Immature natural killer cell (primary cell): ENCODE data around the gene LMAN2. TPM values are rescaled to one million over a fixed set of nuclear protein-coding genes. Genes with fewer than 3 reads are reported as not detected.
"Not testable (repeated sequence)": the region's sequence is repeated elsewhere in the genome, so short reads cannot be mapped to it uniquely, and the experiment has no call there.

Experiments used
- DNase-seq, 3 donors: peaks; one replicate each; pipeline ENCODE4 v3.0.0; 2022; ENCODE audit warnings: mixed read lengths in 1 of 3
- H3K27ac Mint-ChIP-seq, 6 donors: one replicate each; pipeline ENCODE4 v1.8.0; 2020; ENCODE audit warnings: mixed read lengths in 6 of 6, mild to moderate bottlenecking in 5 of 6, inconsistent platforms in 4 of 6, moderate library complexity in 3 of 6
- H3K27me3 Mint-ChIP-seq, 3 donors: one replicate each; pipeline ENCODE4 v1.8.0; 2020 to 2021; ENCODE audit warnings: low read depth in 3 of 3, mild to moderate bottlenecking in 3 of 3, mixed read lengths in 3 of 3, moderate library complexity in 3 of 3, inconsistent platforms in 1 of 3
- H3K36me3 Mint-ChIP-seq, 3 donors: one replicate each; pipeline ENCODE4 v1.8.0; 2020; ENCODE audit warnings: mixed read lengths in 3 of 3, inconsistent platforms in 2 of 3, mild to moderate bottlenecking in 2 of 3
- H3K4me1 Mint-ChIP-seq, 2 donors: one replicate each; pipeline ENCODE4 v1.8.0; 2020; ENCODE audit warnings: inconsistent platforms in 2 of 2, mild to moderate bottlenecking in 2 of 2, mixed read lengths in 2 of 2, moderate library complexity in 1 of 2
- H3K4me3 Mint-ChIP-seq, 5 donors: one replicate each; pipeline ENCODE4 v1.8.0; 2020; ENCODE audit warnings: mild to moderate bottlenecking in 5 of 5, mixed read lengths in 5 of 5, inconsistent platforms in 3 of 5, moderate library complexity in 3 of 5
- H3K9me3 Mint-ChIP-seq, 6 donors: one replicate each; pipeline ENCODE4 v1.8.0; 2020; ENCODE audit warnings: mild to moderate bottlenecking in 6 of 6, mixed read lengths in 6 of 6, inconsistent platforms in 4 of 6, moderate library complexity in 3 of 6
- polyA plus RNA-seq, 3 donors: library from polyadenylated mRNA; unstranded; fragments of 300-500 nt; fragmentation: Illumina TruSeq; gene quantifications; one replicate each; pipeline ENCODE4 v1.2.3, GENCODE V29; 2021

Gene LMAN2
- polyA plus RNA-seq, 3 donors from 2014 or later = 316 to 441 (median 409) TPM

- H3K9me3 Mint-ChIP-seq = no peaks in the 10 kb centered on the region
- peaks cover 0 to 5% (median 0%) of the 10 kb centered on the region in 3 donors for H3K36me3 Mint-ChIP-seq
- H3K27ac Mint-ChIP-seq = peak overlapping the region; percentile 37 to 75 (median 53)
- peaks cover 0 to 7% (median 5%) of the 10 kb centered on the region in 3 donors for H3K27me3 Mint-ChIP-seq
- peak overlapping the region; percentile 69 to 81 (median 72) for H3K4me3 Mint-ChIP-seq
- no peak for DNase-seq
- H3K4me1 Mint-ChIP-seq = peaks cover 32 to 39% of the 10 kb centered on the region in 2 donors
These were observed 38.8 kb downstream of the LMAN2 start for GRCh38 chr5:177312649-177313181.

GRCh38 chr5:177311723-177312648, 39.5 kb downstream of the LMAN2 start, which contains the start of gene MXD3:
TSS of gene MXD3 (minus strand) at chr5:177311898. CDS start at chr5:177311830, 68 bp downstream.
- Mint-ChIP-seq H3K4me3 (peak within 1 kb of the TSS; percentile 71 to 92 (median 83)), H3K9me3 (no peaks in the 10 kb centered on the region), H3K4me1 (peaks cover 33 to 40% of the 10 kb centered on the region in 2 donors), H3K27me3 (peaks cover 0 to 7% (median 6%) of the 10 kb centered on the region in 3 donors), H3K36me3 (peaks cover 0 to 5% (median under 1%) of the 10 kb centered on the region in 3 donors), H3K27ac (peak within 1 kb of the TSS; percentile 57 to 85 (median 78))
- DNase-seq = peak; percentile 89 to 93 (median 91)

GRCh38 chr5:177311392-177311722, 40.1 kb downstream of the LMAN2 start:
- peak overlapping the region in 1 of 6 donors; percentile 65 for H3K27ac Mint-ChIP-seq
- H3K4me3 Mint-ChIP-seq = peak overlapping the region; percentile 21 to 75 (median 64)
- H3K27me3 Mint-ChIP-seq = peaks cover 0 to 7% (median 7%) of the 10 kb centered on the region in 3 donors
- H3K36me3 Mint-ChIP-seq = peaks cover 0 to 11% (median 5%) of the 10 kb centered on the region in 3 donors
- no peaks in the 10 kb centered on the region for H3K9me3 Mint-ChIP-seq
- DNase-seq = no peak
- peaks cover 39 to 46% of the 10 kb centered on the region in 2 donors for H3K4me1 Mint-ChIP-seq

GRCh38 chr5:177310757-177311391, 40.6 kb downstream of the LMAN2 start:
- H3K9me3 Mint-ChIP-seq = no peaks in the 10 kb centered on the region
- H3K27ac Mint-ChIP-seq = peak overlapping the region; percentile 57 to 85 (median 73)
- H3K4me3 Mint-ChIP-seq = peak overlapping the region; percentile 70 to 92 (median 83)
- H3K4me1 Mint-ChIP-seq = peaks cover 44 to 51% of the 10 kb centered on the region in 2 donors
- H3K27me3 Mint-ChIP-seq = peaks cover 0 to 7% (median 6%) of the 10 kb centered on the region in 3 donors
- peaks cover 0 to 12% (median 10%) of the 10 kb centered on the region in 3 donors for H3K36me3 Mint-ChIP-seq
- no peak for DNase-seq

- DNase-seq = no peak
- peaks cover 0 to 7% (median 6%) of the 10 kb centered on the region in 3 donors for H3K27me3 Mint-ChIP-seq
- peak overlapping the region; percentile 74 to 92 (median 79) for H3K4me3 Mint-ChIP-seq
- H3K9me3 Mint-ChIP-seq = no peaks in the 10 kb centered on the region
- peaks cover 3 to 15% (median 11%) of the 10 kb centered on the region in 3 donors for H3K36me3 Mint-ChIP-seq
- peak overlapping the region in 4 of 6 donors; percentile 87 to 90 (median 89) for H3K27ac Mint-ChIP-seq
- peaks cover 50 to 57% of the 10 kb centered on the region in 2 donors for H3K4me1 Mint-ChIP-seq
These were observed 41.1 kb downstream of the LMAN2 start for GRCh38 chr5:177310332-177310731.

GRCh38 chr5:177309351-177310191, 41.9 kb downstream of the LMAN2 start:
- H3K27ac Mint-ChIP-seq = peak overlapping the region; percentile 73 to 91 (median 89)
- peak overlapping the region; percentile 66 to 79 (median 74) for H3K4me3 Mint-ChIP-seq
- peaks cover 0 to 12% (median 8%) of the 10 kb centered on the region in 3 donors for H3K27me3 Mint-ChIP-seq
- peaks cover 57 to 64% of the 10 kb centered on the region in 2 donors for H3K4me1 Mint-ChIP-seq
- H3K9me3 Mint-ChIP-seq = no peaks in the 10 kb centered on the region
- peak; percentile 66 to 71 (median 70) for DNase-seq
- H3K36me3 Mint-ChIP-seq = peaks cover 5 to 21% (median 15%) of the 10 kb centered on the region in 3 donors

GRCh38 chr5:177308740-177309139, 42.7 kb downstream of the LMAN2 start:
- Mint-ChIP-seq H3K36me3 (peaks cover 5 to 22% (median 16%) of the 10 kb centered on the region in 3 donors), H3K4me1 (peaks cover 66 to 72% of the 10 kb centered on the region in 2 donors), H3K27ac (peak overlapping the region; percentile 73 to 91 (median 89)), H3K4me3 (peak overlapping the region; percentile 66 to 79 (median 74)), H3K9me3 (no peaks in the 10 kb centered on the region), H3K27me3 (peaks cover 5 to 20% (median 15%) of the 10 kb centered on the region in 3 donors)
- no peak for DNase-seq

GRCh38 chr5:177307544-177308363, 43.7 kb downstream of the LMAN2 start:
- Mint-ChIP-seq H3K27ac (peak overlapping the region; percentile 35 to 96 (median 88)), H3K9me3 (no peaks in the 10 kb centered on the region), H3K4me3 (peak overlapping the region; percentile 58 to 92 (median 71)), H3K4me1 (peaks cover 66 to 72% of the 10 kb centered on the region in 2 donors), H3K36me3 (peaks cover 5 to 22% (median 16%) of the 10 kb centered on the region in 3 donors), H3K27me3 (peaks cover 8 to 24% (median 24%) of the 10 kb centered on the region in 3 donors)
- peak in 1 of 3 donors; percentile 46 for DNase-seq

GRCh38 chr5:177306674-177307543, 44.6 kb downstream of the LMAN2 start:
- peak overlapping the region; percentile 78 to 98 (median 90) for H3K27ac Mint-ChIP-seq
- peaks cover 5 to 22% (median 16%) of the 10 kb centered on the region in 3 donors for H3K36me3 Mint-ChIP-seq
- H3K4me3 Mint-ChIP-seq = peak overlapping the region; percentile 58 to 95 (median 79)
- peaks cover 10 to 32% (median 30%) of the 10 kb centered on the region in 3 donors for H3K27me3 Mint-ChIP-seq
- peaks cover 71 to 77% of the 10 kb centered on the region in 2 donors for H3K4me1 Mint-ChIP-seq
- no peaks in the 10 kb centered on the region for H3K9me3 Mint-ChIP-seq
- no peak for DNase-seq

GRCh38 chr5:177306103-177306640, 45.3 kb downstream of the LMAN2 start:
- H3K27ac Mint-ChIP-seq = peak overlapping the region; percentile 58 to 98 (median 84)
- H3K4me3 Mint-ChIP-seq = peak overlapping the region; percentile 90 to 95 (median 94)
- not testable (repeated sequence) for DNase-seq, H3K9me3 Mint-ChIP-seq
- H3K36me3 Mint-ChIP-seq = peaks cover 5 to 22% (median 16%) of the 10 kb centered on the region in 3 donors
- H3K27me3 Mint-ChIP-seq = peaks cover 10 to 33% (median 30%) of the 10 kb centered on the region in 3 donors
- peaks cover 76 to 83% of the 10 kb centered on the region in 2 donors for H3K4me1 Mint-ChIP-seq
